GM19043 (cell line): ENCODE measurements around the gene ASTN1.

Source experiments
- ATAC-seq: cut with Tn5 transposase; IDR thresholded peaks from one replicate; pipeline ENCODE4 v1.9.1; 2021; ENCODE audit warnings: low read depth; ENCODE audit not compliant: unreplicated experiment

ASTN1 gene

GRCh38 chr1:176885341-176885740, 279.2 kb downstream of the ASTN1 start:
- no peak for ATAC-seq

GRCh38 chr1:176884911-176885310, 279.6 kb downstream of the ASTN1 start:
- ATAC-seq, result no peak

- no peak for ATAC-seq
Observed at GRCh38 chr1:176884286-176884685, 280.2 kb downstream of the ASTN1 start.

- peak; percentile 63 for ATAC-seq
Observed at GRCh38 chr1:176880955-176881595, 283.4 kb downstream of the ASTN1 start.

- ATAC-seq, result no peak
Observed at GRCh38 chr1:176879784-176880620, 284.5 kb downstream of the ASTN1 start.

GRCh38 chr1:176878750-176879536, 285.6 kb downstream of the ASTN1 start:
- no peak for ATAC-seq

GRCh38 chr1:176877557-176877956, 287.0 kb downstream of the ASTN1 start:
- ATAC-seq, result no peak

- no peak for ATAC-seq
Observed at GRCh38 chr1:176876966-176877515, 287.5 kb downstream of the ASTN1 start.

- ATAC-seq, result no peak
Observed at GRCh38 chr1:176869577-176869976, 294.9 kb downstream of the ASTN1 start.

- no peak for ATAC-seq
Observed at GRCh38 chr1:176866011-176866714, 298.3 kb downstream of the ASTN1 start.

GRCh38 chr1:176864211-176864610, 300.3 kb downstream of the ASTN1 start:
- no peak for ATAC-seq

- no peak for ATAC-seq
Observed at GRCh38 chr1:176863613-176864012, 300.9 kb downstream of the ASTN1 start.

- ATAC-seq, result no peak
Observed at GRCh38 chr1:176858433-176858916, 306.0 kb downstream of the ASTN1 start.

GRCh38 chr1:176857632-176858031, 306.9 kb downstream of the ASTN1 start:
- no peak for ATAC-seq

- ATAC-seq, result no peak
Observed at GRCh38 chr1:176854758-176855745, 309.5 kb downstream of the ASTN1 start.

- ATAC-seq, result no peak
Observed at GRCh38 chr1:176854121-176854520, 310.4 kb downstream of the ASTN1 start.

GRCh38 chr1:176853503-176853902, 311.0 kb downstream of the ASTN1 start:
- no peak for ATAC-seq

GRCh38 chr1:176852124-176852523, 312.4 kb downstream of the ASTN1 start:
- ATAC-seq, result no peak

- ATAC-seq, result no peak
Observed at GRCh38 chr1:176850871-176851270, 313.6 kb downstream of the ASTN1 start.
